HG02759 (cell line): ENCODE data around the gene REXO5.
"Not testable (repeated sequence)": the region's sequence is repeated elsewhere in the genome, so short reads cannot be mapped to it uniquely, and the experiment has no call there.

Experiments
- ATAC-seq: cut with Tn5 transposase; IDR thresholded peaks from one replicate; pipeline ENCODE4 v1.9.1; 2021; ENCODE audit warnings: mild to moderate bottlenecking, moderate library complexity; ENCODE audit not compliant: unreplicated experiment

REXO5 gene, protein sequence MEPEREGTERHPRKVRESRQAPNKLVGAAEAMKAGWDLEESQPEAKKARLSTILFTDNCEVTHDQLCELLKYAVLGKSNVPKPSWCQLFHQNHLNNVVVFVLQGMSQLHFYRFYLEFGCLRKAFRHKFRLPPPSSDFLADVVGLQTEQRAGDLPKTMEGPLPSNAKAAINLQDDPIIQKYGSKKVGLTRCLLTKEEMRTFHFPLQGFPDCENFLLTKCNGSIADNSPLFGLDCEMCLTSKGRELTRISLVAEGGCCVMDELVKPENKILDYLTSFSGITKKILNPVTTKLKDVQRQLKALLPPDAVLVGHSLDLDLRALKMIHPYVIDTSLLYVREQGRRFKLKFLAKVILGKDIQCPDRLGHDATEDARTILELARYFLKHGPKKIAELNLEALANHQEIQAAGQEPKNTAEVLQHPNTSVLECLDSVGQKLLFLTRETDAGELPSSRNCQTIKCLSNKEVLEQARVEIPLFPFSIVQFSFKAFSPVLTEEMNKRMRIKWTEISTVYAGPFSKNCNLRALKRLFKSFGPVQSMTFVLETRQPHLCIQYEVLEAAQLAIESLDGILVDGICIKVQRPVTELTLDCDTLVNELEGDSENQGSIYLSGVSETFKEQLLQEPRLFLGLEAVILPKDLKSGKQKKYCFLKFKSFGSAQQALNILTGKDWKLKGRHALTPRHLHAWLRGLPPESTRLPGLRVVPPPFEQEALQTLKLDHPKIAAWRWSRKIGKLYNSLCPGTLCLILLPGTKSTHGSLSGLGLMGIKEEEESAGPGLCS

DNA sequence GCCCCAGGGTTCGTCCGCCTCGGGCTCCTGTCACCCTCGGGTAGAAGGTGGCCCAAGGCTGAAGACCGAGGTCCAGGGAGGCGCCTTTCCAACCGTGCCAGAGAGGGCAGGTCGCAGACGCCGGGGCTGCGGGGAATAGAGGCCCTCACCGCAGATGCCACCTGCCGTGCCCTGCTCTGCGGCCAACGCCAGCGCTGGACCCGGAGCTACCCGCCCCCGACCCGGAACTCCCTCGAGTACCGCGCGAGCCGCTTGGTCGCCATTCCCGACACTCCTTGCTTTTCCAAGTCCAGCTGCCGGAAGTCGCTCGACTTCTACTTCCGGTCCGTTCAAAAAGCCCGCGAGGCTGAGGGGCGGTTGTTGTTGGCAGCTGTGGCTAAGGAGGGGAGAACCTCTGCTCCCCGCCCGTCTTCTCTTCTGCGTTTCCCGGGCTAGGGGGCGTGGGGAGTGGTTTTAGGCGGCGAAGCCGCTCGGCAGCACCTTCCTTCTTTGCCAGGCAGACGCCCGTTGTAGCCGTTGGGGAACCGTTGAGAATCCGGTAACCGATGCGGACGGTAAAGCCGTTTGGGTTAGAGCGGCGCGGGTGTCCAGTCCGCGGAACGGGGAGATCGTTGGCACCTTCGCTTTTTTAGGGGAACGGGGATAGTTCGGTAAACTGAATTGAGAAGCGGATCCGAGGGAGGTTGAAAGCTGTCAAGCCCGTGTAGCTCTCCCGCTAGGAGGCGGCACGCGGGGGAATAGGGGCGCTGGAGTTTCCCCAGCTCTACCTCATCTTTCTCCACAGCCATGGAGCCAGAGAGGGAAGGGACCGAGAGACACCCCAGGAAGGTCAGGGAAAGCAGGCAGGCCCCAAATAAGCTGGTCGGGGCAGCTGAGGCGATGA, at the start of gene REXO5, which contains the start of gene ERI2:
TSS of gene REXO5 (plus strand) at position 360 of the 883 bp plus-strand sequence. CDS start at position 787, 427 bp downstream.
TSS of gene ERI2 (minus strand) at position 305 of the 883 bp plus-strand sequence. CDS start at position 263, 42 bp downstream.
- peak; percentile 82 for ATAC-seq

GRCh38 chr16:20760346-20760745, 46.0 kb upstream of the REXO5 start:
- no peak for ATAC-seq

DNA sequence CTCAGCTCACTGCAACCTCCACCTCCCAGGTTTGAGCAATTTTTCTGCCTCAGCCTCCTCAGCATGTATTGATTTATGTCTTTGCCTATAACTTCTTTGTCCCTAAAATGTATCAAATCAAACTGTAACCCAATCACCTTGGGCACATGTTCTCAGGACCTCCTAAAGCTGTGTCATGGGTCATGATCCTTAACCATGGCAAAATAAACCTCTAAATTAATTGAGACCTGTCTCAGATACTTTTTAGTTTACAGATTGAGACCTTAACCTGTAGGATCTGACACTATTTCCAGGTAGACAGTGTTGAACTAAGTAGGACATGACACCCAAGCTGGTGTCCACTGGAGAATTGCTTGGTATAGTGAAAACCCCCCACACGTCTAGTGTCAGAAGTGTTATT, 45.2 kb upstream of the REXO5 start:
- ATAC-seq, result no peak

DNA sequence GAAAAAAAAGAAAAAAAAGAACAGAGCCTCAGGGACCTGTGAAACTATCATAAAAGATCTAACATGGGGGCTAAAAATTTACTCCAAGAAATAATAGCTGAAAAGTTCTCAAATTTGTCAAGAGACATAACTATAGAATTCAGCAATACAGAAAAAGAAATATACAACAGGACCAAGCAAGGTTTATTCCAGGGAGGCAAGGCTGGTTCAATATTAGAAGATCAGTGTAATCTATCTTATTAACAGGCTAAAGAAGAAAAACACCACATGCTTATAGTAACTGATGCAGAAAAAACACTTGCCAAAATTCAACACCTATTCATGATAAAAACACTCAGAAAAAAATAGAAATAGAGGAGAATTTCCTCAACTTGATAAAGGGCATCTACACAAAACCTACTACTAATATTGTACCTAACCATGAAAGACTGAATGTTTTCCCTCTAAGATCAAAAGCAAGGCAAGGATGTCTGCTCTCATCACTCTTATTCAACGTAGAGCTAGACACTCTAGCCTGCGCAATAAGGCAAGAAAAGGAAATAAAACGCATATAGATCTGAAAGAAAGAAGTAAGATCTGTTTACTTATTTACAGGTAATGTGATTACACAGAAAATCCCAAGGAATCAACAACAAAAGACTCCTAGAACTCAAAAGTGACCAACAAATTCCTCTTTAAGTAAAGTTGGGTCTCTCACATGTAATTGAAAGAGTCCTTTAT, 43.8 kb upstream of the REXO5 start:
- ATAC-seq, result no peak

DNA sequence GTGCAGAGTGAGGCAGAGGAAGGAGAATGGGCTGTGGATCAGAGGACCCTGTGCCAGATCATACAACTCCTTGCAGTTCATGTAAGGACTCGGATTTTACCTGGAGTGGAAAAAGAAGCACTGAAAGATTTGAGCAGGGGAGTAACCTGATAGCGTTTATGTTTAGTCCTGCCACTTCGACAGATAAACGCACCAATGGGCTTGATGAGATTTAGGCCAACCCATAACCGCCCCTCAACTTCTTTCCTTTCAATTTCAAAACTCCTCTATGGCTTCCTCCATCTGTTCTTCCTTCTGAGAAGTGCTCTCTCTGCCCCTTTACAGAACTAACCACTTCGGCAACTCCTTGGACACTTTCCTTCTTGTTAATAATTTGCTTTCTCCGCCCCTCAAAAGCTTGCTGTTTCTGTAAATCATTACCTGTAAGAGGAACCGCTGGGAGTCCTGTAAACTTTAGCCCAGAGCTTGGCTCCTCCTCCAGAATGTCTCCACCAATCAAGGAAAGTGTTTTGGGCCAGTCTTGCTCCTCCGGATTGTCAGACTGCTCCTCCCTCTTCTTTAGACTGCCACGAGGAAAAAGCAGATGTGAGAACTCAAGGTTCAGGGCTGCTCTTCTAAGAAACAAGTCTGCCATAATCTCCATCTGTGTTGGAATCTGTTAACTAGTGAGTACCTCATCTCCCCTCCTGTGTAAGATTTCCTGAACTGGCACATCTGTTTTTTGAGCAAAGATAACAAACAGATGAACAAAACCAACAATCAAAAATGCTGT, 42.7 kb upstream of the REXO5 start, which contains the start of gene ACSM3:
TSS of gene ACSM3 (plus strand) at position 554 of the 772 bp plus-strand sequence. CDS start 6,021 bp downstream, outside the sequence.
- ATAC-seq, result peak; percentile 99

GRCh38 chr16:20764448-20764847, 41.9 kb upstream of the REXO5 start:
- ATAC-seq, result not testable (repeated sequence)

DNA sequence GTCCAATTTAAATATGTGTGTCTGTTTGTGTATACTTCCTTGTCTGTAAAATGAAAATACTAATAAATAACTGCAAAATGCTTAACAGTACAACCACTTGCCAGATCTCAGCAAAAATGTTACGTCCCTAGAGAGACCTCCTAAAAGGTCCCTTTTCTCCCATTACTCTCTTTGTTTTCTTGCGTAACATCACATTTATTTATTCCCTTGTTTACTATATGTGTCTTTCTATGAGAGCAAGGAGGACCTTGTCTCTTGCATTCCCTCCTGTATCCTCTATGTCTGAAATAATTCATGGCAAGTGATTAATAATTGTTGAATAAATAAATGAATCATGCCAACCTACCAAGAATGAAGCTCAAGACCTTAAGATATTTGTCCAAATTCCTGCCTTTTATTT, 40.6 kb upstream of the REXO5 start:
- no peak for ATAC-seq

DNA sequence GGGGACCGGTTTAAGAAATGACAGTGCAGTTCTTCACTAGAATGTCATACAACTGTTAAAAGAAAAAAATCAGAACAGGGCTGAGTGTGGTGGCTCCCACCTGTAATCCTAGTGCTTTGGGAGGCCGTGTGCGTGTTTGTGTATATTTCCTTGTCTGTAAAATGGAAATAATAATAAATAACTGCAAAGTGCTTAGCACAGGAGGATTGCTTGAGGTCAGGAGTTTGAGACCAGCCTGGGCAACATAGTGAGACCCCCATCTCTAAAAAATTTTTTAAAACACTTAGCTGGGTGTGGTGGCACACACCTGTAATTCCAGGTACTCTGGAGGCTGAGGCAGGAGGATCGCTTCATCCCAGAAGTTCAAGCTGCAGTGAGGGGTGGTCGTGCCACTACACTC, 40.0 kb upstream of the REXO5 start:
- ATAC-seq, result no peak

DNA sequence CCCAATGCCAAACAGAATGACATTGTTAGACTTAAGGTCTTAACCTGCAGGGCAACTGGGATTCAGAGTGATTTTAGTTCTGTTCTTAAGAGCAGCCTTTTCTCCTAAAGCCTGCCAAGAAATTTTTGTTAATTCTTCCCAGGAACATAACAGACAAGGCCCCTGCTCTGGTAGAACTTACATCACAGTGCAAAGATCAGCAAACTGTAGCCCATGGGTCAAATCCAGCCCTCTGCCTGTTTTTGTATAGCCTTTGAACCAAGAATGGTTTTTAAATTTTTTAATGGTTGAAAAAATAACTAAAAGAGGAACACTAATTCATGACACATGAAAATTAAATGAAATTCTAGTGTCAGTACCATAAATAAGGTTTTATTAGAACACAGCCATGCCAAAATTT, 38.8 kb upstream of the REXO5 start:
- no peak for ATAC-seq

DNA sequence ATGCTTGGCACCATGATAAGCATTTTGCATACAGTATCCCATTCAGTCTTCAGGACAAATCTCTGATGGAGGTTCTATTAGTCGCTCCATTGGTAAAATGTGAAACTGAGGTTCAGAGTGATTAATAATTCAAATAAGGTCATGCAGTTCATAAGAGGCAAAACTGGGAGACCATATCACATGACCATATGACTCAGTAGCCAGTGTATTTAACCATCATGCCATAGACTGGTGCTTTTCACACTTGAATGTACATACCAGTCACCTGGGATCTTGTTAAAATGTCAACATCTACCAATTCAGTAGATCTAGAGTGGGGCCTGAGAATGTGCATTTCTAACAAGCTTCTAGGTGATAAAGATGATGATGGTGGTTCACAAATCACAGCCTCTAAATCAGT, 38.2 kb upstream of the REXO5 start:
- no peak for ATAC-seq

- ATAC-seq, result no peak
Observed at GRCh38 chr16:20768818-20769217, 37.5 kb upstream of the REXO5 start.

GRCh38 chr16:20773679-20774078, 32.6 kb upstream of the REXO5 start:
- no peak for ATAC-seq

DNA sequence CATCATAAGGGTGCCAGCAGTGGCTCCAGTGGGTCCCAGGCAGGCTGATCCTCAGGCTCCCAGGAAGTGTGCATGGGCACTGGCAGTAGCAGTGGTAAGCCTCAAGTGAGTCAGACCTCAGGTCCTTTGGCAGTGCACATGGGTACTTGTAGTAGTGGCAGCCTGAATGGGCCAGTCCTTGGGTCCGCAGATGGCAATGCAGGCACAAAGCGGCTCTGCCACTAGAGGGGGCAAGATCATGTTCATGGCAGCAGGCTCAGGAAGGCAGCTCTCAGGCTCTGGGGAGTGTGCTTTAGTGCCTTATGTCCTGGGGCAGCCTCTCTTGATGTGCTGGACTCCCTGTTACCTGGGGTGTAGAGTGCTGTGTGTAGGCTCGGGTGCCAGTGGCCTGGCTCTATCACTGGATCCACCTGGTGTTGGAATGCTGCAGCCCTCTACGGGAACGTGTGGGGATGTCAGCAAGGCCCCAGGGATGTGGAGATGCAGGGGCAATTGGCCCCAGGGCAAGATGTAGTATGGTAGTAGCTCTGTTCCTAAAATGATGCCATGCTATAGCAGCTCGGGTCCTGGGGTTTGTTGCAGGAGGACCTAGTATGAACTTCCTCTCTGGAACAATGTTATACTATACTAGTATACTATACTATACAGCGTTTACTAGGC, 31.5 kb upstream of the REXO5 start:
- ATAC-seq, result no peak

DNA sequence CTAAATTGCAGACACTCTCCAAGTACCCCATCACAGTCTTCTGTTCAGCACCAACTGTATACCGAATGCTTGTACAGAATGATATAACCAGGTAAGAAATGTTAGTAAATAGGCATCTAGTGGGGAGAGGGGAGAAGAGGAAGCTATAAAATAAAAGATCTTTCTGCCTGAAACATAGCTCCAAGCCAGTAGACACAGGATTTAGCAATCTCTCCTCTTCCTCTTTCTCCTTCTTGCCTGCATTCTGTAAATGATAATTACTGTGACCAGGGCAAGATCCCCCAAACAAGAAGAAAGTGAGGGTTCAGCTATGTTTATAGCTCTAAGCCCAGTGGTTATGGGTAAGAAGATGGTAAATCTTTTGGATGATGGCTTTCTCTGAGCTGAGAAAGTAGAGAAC, 24.6 kb upstream of the REXO5 start:
- ATAC-seq, result no peak

- ATAC-seq, result no peak
Observed at GRCh38 chr16:20782470-20782869, 23.9 kb upstream of the REXO5 start.

DNA sequence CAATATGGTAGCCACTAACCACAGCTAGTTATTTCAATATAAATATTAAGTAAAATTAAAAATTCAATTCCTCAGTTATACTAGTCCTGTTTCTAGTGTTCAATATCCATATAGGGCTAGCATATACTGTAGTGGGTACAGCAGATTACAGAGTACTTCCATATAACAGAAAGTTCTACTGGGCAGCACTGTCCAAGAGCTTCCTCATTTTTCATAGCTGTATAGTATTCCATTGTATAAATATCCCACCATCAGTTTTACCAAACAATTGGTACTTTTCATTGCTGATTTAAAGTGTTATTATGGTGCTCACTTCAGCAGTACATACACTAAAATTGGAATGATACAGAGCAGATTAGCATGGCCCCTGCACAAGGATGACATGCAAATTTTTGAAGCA, 22.1 kb upstream of the REXO5 start:
- ATAC-seq, result no peak

- no peak for ATAC-seq
Observed at GRCh38 chr16:20789130-20789529, 17.2 kb upstream of the REXO5 start.

DNA sequence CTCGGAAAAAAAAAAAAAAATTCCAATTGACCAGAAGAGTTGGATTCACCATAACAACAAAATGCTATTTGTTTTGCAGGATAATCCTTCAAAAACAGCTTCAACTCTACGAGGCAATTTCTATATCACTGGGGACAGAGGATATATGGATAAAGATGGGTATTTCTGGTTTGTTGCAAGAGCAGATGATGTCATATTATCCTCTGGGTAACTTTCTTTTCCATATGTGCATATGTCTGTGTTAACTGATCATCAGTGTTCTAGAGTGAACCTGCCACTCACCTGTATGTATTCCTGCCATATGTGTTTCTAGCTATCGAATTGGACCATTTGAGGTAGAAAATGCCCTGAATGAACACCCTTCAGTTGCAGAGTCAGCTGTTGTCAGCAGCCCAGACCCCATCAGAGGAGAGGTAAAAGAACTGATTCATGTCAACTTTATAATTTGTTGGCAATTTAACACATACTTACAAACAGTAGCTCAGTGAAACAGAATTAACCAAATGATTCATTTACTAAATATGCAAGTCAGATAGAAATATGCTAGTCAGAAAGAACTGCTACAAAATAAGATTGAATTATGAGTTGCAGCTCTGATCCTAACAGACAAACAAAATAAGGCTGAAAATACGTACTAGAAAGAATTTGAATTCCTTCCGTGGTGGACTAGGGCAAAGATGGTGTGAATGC, 14.3 kb upstream of the REXO5 start:
- no peak for ATAC-seq
